HG03097 (cell line): ENCODE results near the gene IDH3G.

Experiments used
- ATAC-seq: cut with Tn5 transposase; IDR thresholded peaks from one replicate; pipeline ENCODE4 v1.9.1; 2021; ENCODE audit not compliant: unreplicated experiment, low FRiP score

IDH3G gene

DNA sequence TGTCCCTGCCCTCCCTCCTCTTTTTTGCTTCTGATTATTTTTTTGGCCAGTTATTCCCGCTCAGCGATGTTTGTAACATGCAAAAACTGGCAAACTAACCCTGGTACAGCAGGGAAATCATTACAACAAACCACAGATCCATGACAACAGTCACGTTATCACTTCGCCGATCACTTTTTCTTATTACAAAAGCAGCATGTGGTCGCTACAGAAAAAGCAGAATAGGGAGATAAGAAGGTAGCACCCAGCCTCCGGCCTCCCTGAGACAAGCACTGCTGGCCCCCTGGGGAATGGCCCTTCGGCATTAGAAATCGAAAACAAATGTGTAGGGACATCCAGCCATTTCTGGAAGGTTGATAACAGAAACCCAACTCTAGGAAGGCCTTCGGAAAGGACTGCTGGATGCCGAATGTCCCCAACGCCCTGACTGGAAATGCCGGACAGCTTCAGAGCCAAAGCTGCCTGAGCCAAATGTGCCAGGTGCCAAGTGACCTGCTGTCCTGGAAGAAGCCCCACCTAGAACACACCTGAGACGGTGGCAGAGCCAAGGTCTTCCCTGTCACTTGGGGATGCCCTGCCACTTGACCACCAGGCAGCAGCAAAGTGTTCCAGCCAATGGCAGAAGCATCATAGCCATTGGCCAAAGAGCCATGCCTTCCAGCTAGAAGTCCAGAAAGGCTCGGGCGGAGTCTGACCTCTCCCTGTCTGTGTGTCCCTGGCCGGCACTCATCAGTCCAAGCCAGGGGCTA is 2.9 kb downstream of the IDH3G start:
- no peak for ATAC-seq

- no peak for ATAC-seq
These were observed 4.5 kb downstream of the IDH3G start for GRCh38 chrX:153789654-153790053.

GRCh38 chrX:153786669-153787068 is 7.5 kb downstream of the IDH3G start:
- ATAC-seq, result no peak

GRCh38 chrX:153784325-153784967 is 9.7 kb downstream of the IDH3G start:
- ATAC-seq, result no peak

DNA sequence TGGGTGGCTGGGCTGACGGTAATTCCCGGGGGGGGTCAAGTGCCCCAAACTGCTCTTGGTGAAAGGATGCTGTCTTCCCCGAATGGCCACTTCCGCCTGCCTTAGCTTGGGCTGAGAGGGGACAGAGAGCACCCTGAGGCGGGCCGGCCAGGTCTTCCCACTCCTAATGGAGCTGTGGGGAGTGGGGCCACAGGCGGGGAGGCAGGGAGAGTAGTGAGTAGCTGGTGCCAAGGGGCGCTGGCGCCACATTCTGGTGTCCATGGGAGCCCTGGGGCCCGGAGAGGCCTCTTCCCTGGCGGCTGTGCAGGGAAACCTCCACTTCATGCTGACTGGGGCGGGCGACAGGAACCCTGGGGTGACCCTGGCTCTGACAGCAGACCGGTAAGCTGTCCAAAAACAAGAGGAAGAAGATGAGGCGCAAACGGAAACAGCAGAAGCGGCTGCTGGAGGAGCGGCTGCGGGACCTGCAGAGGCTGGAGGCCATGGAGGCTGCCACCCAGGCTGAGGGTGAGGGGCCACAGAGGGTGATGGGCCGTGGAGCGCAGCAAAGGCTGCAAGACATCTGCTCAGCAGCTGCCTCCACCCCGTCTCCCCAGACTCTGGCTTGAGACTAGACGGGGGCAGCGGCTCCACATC is 10.7 kb downstream of the IDH3G start:
- ATAC-seq, result no peak

DNA sequence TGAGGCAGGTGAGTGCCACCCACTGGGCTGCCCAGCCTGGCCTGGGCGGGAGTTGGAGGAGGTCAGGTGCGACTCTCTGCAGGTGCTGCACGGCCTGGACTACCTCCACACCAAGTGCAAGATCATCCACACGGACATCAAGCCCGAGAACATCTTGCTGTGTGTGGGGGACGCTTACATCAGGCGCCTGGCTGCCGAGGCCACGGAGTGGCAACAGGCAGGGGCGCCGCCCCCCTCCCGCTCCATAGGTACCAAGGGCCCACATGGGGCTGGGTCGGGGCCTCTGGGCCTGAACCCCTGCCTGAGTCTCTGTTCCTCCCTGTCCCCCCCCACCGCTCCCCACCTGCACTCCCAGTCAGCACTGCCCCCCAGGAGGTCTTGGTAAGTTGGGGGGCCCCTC is 11.3 kb downstream of the IDH3G start:
- no peak for ATAC-seq

- ATAC-seq, result no peak
These were observed 11.9 kb downstream of the IDH3G start for GRCh38 chrX:153782313-153782712.

DNA sequence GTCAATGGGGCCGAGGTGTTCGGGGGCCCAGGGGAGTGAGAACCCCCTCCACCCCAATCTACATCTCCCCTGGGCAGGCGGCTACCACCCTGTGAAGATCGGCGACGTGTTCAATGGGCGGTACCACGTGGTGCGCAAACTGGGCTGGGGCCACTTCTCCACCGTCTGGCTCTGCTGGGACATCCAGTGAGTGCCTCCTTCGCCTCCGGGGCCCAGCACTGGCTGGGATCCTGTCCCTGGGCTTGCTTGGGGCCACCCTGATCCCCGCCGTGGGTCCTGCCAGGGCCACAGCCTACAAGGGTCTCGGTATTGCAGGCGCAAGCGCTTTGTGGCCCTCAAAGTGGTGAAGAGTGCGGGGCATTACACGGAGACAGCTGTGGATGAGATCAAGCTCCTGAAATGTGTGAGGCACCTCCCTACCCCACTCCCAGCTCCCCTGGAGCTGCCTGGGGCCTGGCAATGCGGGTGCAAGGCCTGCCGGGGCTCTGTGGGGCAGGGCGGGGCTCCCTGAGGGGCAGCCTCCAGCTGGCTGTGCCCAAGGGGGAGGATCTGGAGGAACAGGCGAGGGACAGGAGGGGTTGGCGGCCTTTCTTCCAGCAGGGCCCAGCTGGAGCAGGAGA is 12.6 kb downstream of the IDH3G start:
- ATAC-seq, result no peak

DNA sequence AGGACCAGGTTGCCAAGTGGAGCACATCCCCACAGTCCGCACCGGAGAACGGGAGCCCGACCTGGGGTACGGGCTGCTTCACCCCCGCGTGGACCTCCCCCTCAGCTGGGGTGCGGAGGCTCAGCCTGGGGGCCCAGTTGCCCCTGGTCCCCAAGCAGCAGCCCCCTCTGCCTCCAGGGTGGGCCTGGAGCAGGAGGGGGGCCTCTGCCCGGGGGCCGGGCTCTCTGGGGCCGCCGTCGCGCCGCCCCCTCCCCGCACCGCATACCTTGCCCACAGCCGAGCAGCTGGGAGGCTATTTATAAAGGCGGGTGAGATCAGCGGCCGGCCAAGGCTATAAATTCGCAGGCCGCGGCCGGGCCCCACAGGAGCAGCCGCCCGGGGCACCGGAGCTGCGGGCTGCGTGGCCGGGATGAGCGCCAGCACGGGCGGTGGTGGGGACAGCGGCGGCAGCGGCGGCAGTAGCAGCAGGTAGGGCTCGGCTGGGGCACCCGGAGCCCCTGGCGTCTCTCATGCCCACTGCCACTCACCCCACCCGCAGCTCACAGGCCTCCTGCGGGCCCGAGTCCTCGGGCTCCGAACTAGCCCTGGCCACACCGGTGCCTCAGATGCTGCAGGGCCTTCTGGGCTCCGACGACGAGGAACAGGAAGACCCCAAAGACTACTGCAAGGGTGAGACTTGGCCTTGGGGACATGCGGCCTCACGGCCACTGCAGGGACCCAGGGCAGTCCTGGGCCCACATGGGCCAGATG is 13.3 kb downstream of the IDH3G start, which contains the start of gene SRPK3:
SRPK3 (plus strand) TSS at position 364 of the 750 bp plus-strand sequence; CDS start at position 410, 46 bp downstream.
- no peak for ATAC-seq

DNA sequence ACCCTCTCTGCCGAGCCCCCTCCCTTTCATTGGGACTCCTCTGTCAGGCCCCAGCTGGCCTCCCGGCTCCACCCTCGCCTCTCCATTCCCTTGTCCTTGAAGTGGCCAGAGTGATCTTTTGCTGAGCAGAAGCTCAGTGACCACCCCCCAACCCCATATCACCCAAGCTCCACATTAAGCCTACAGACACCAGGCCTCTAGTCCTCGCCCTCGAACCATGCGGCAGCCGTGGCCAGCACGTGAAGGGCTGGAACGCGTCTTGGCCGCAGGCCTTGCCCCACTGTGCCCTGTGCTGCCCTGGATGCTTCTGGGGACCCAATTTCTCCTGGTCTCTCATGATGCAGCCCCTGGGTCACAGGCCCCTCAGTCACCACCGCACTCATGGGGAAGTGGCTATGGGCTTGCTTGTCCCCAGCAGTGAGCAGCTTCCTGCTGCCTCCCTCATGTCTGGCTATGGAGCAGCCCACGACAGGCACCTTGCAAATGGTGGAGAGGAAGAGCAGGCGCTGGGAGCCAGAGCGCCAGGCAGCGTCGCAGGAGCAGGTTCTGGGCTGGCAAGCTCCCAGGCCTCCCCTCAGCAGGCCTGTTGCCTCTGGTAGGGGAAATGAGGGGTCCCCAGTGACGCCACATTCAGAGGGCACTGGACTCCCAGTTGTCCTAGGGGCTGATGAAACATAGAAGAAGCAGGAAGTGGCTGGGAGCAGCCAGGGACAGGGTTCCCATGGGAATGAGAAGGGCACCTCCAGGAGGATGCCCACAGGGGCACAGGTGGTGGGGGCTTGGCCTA is 14.1 kb downstream of the IDH3G start:
- no peak for ATAC-seq

DNA sequence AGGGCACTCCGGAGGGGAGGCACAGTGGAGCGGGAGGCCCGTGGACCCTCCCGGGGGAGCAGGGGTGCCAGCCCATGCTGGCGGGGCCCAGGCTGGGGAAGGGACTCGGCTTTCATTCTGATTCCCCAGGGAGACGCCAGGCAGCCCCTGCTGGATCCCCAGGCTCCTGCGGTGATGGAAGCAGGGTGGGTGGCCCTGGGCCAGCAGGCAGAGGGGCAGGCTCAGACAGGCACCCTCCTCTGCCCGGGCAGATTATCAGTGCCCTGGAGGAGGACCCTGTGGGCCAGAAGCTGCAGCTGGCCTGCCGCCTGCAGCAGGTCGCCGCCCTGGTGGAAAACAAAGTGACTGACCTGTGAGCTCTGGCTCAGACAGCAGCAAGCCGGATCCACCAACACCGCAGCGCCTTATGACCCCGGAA is 15.5 kb downstream of the IDH3G start:
- ATAC-seq, result no peak

- no peak for ATAC-seq
These were observed 16.0 kb downstream of the IDH3G start for GRCh38 chrX:153778181-153778580.

- no peak for ATAC-seq
These were observed 16.7 kb downstream of the IDH3G start for GRCh38 chrX:153777261-153778090.

GRCh38 chrX:153776611-153777045 is 17.5 kb downstream of the IDH3G start:
- ATAC-seq, result no peak

GRCh38 chrX:153776120-153776599 is 18.0 kb downstream of the IDH3G start:
- ATAC-seq, result no peak

GRCh38 chrX:153775293-153776119 is 18.7 kb downstream of the IDH3G start:
- no peak for ATAC-seq

- ATAC-seq, result no peak
These were observed 19.4 kb downstream of the IDH3G start for GRCh38 chrX:153774576-153775292.
